SU-DHL-6 (cell line): ENCODE data around the gene ENDOV.
A peak's percentile ranks its signal among the peaks of the same experiment; 100 is the strongest.
"Not testable (repeated sequence)": the region's sequence is repeated elsewhere in the genome, so short reads cannot be mapped to it uniquely, and the experiment has no call there.

Source experiments
- H2AFZ ChIP-seq: fragments of 200-600 bp; sonication (generic); 2 replicates; pipeline ENCODE4 v1.6.1; 2014; ENCODE audit warnings: low read depth, mild to moderate bottlenecking, moderate library complexity, mixed read lengths, antibody characterized with exemption, low read length; ENCODE audit not compliant: severe bottlenecking
- H3F3A ChIP-seq: fragments of 200-600 bp; shearing (Covaris generic); 2 replicates; pipeline ENCODE4 v1.6.0; 2016; ENCODE audit warnings: antibody characterized with exemption, mild to moderate bottlenecking; ENCODE audit not compliant: insufficient read depth
- H3K27ac ChIP-seq: fragments of 200-600 bp; sonication (generic); 2 replicates; pipeline ENCODE4 v1.5.1; 2016; ENCODE audit warnings: low read depth, mild to moderate bottlenecking, low read length, moderate library complexity, mixed read lengths
- H3K27me3 ChIP-seq: fragments of 200-600 bp; sonication (generic), shearing (Covaris generic); 2 replicates; pipeline ENCODE4 v1.6.0; 2014; ENCODE audit warnings: mild to moderate bottlenecking, low read length
- H3K36me3 ChIP-seq: fragments of 200-600 bp; sonication (generic); 2 replicates; pipeline ENCODE4 v1.6.1; 2014; ENCODE audit warnings: mild to moderate bottlenecking, low read length, mixed read lengths
- H3K4me2 ChIP-seq: fragments of 300-600, 200-600 bp; shearing (Covaris generic), sonication (generic); 2 replicates; pipeline ENCODE4 v1.6.0; 2014; ENCODE audit warnings: low read length, low read depth, mild to moderate bottlenecking; ENCODE audit not compliant: poor library complexity, severe bottlenecking
- H3K4me3 ChIP-seq: fragments of 200-600 bp; sonication (generic); 2 replicates; pipeline ENCODE4 v1.5.1; 2014; ENCODE audit warnings: antibody characterized with exemption, low read length, mild to moderate bottlenecking, mixed read lengths; ENCODE audit not compliant: insufficient read depth, poor library complexity, severe bottlenecking
- H3K79me2 ChIP-seq: fragments of 200-600 bp; sonication (generic); 2 replicates; pipeline ENCODE4 v1.6.1; 2014; ENCODE audit warnings: mild to moderate bottlenecking, low read length, moderate library complexity; ENCODE audit not compliant: insufficient read depth
- H3K9ac ChIP-seq: fragments of 200-600 bp; sonication (generic); 2 replicates; pipeline ENCODE4 v1.7.0; 2014; ENCODE audit warnings: mild to moderate bottlenecking, low read length
- H3K9me2 ChIP-seq: fragments of 200-600 bp; sonication (generic); replicated peaks from 2 replicates; pipeline ENCODE4 v1.6.1; 2014; ENCODE audit warnings: low read length; ENCODE audit not compliant: insufficient read depth
- H3K9me3 ChIP-seq: fragments of 200-600 bp; sonication (generic); 2 replicates; pipeline ENCODE4 v1.6.1; 2014; ENCODE audit warnings: low read length, mixed read lengths; ENCODE audit not compliant: insufficient read depth
- H4K20me1 ChIP-seq: fragments of 200-600 bp; sonication (generic); 2 replicates; pipeline ENCODE4 v1.6.1; 2014; ENCODE audit warnings: low read depth, mild to moderate bottlenecking, antibody characterized with exemption, low read length, moderate library complexity, mixed read lengths
- EZH2phosphoT487 ChIP-seq: fragments of 200-600 bp; sonication (generic), shearing (Covaris generic); conservative IDR thresholded peaks from 2 replicates; pipeline ENCODE4 v1.6.1; 2018; ENCODE audit warnings: mild to moderate bottlenecking, antibody characterized with exemption, low read length, moderate library complexity, mixed read lengths
- TF ChIP-seq, protein P1 (sequence below): fragments of 200-600 bp; sonication (generic); IDR thresholded peaks from one replicate; pipeline ENCODE4 v1.5.1; 2017; ENCODE audit warnings: antibody characterized with exemption, mild to moderate bottlenecking, low read length, moderate library complexity; ENCODE audit not compliant: insufficient read depth, poor library complexity, severe bottlenecking

The ENDOV gene

DNA sequence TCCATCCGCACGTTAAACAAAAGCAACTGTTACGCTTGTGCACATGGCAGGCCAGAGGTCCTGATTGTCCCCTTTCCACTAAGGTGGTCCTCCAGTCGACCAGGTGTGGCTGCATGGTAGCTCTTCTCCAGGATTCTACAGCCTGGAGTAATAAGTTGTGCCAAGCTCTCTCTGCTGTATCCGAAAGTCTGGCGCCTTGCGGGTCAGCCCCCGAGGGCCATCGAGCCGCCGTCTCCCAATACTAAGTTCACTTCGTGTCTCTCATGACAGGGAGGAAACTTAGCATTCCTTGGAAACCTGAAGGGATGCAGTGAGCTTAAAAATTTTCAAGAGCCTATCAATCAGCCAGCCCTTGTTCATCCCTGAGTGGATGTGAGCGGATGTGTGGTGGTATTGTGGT is 5.3 kb upstream of the ENDOV start:
- Histone ChIP-seq H3K4me3 (no peak overlapping the region), H3K4me2 (no peak overlapping the region), H3K27ac (no peak overlapping the region), H3K9me3 (no peaks in the 10 kb centered on the region), H3K36me3 (no peaks in the 10 kb centered on the region), H2AFZ (no peak overlapping the region), H3K9me2 (no peaks in the 10 kb centered on the region), H3K27me3 (no peaks in the 10 kb centered on the region), H4K20me1 (no peaks in the 10 kb centered on the region), H3K79me2 (no peaks in the 10 kb centered on the region), H3F3A (no peaks in the 10 kb centered on the region), H3K9ac (no peak overlapping the region)
- TF ChIP-seq EZH2phosphoT487 = no peak
- TF ChIP-seq, protein P1, sequence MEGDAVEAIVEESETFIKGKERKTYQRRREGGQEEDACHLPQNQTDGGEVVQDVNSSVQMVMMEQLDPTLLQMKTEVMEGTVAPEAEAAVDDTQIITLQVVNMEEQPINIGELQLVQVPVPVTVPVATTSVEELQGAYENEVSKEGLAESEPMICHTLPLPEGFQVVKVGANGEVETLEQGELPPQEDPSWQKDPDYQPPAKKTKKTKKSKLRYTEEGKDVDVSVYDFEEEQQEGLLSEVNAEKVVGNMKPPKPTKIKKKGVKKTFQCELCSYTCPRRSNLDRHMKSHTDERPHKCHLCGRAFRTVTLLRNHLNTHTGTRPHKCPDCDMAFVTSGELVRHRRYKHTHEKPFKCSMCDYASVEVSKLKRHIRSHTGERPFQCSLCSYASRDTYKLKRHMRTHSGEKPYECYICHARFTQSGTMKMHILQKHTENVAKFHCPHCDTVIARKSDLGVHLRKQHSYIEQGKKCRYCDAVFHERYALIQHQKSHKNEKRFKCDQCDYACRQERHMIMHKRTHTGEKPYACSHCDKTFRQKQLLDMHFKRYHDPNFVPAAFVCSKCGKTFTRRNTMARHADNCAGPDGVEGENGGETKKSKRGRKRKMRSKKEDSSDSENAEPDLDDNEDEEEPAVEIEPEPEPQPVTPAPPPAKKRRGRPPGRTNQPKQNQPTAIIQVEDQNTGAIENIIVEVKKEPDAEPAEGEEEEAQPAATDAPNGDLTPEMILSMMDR = no peak

GRCh38 chr17:80410441-80411087 is 4.4 kb upstream of the ENDOV start:
- not testable (repeated sequence) for H3K4me2 ChIP-seq, H3K36me3 ChIP-seq, H3K27ac ChIP-seq, H4K20me1 ChIP-seq, H3K27me3 ChIP-seq, H3K79me2 ChIP-seq, H3K9me3 ChIP-seq, H3K4me3 ChIP-seq, H3K9ac ChIP-seq, H2AFZ ChIP-seq, H3F3A ChIP-seq, H3K9me2 ChIP-seq

- no peak overlapping the region for H3K4me2 ChIP-seq
Measured at GRCh38 chr17:80413771-80414507, 1.0 kb upstream of the ENDOV start.

GRCh38 chr17:80414508-80414802 is 512 bp upstream of the ENDOV start:
- Histone ChIP-seq H3K27ac (no peak overlapping the region), H3K36me3 (no peaks in the 10 kb centered on the region), H3K9me3 (no peaks in the 10 kb centered on the region), H3K4me2 (peak overlapping the region; percentile 77), H3K9ac (peak overlapping the region; percentile 68), H3K79me2 (no peaks in the 10 kb centered on the region), H3K27me3 (no peaks in the 10 kb centered on the region), H3K9me2 (no peaks in the 10 kb centered on the region), H3K4me3 (peak overlapping the region; percentile 75), H2AFZ (peak overlapping the region; percentile 72), H3F3A (no peaks in the 10 kb centered on the region), H4K20me1 (no peaks in the 10 kb centered on the region)
- TF ChIP-seq, protein P1 = no peak
- no peak for TF ChIP-seq EZH2phosphoT487

More at GRCh38 chr17:80413771-80414507, 1.0 kb upstream of the ENDOV start:
- no peak overlapping the region for H3K4me3 ChIP-seq
- H2AFZ ChIP-seq = no peak overlapping the region
- H3K27ac ChIP-seq = no peak overlapping the region
- H3K27me3 ChIP-seq = no peaks in the 10 kb centered on the region
- H3K79me2 ChIP-seq = no peaks in the 10 kb centered on the region
- no peaks in the 10 kb centered on the region for H3F3A ChIP-seq
- H3K9me3 ChIP-seq = no peaks in the 10 kb centered on the region
- TF ChIP-seq, protein P1 = no peak
- TF ChIP-seq EZH2phosphoT487 = no peak
- no peak overlapping the region for H3K9ac ChIP-seq
- no peaks in the 10 kb centered on the region for H3K9me2 ChIP-seq
- H4K20me1 ChIP-seq = no peaks in the 10 kb centered on the region
- no peaks in the 10 kb centered on the region for H3K36me3 ChIP-seq
